ENCODE results near the gene CCDC116.

DNA sequence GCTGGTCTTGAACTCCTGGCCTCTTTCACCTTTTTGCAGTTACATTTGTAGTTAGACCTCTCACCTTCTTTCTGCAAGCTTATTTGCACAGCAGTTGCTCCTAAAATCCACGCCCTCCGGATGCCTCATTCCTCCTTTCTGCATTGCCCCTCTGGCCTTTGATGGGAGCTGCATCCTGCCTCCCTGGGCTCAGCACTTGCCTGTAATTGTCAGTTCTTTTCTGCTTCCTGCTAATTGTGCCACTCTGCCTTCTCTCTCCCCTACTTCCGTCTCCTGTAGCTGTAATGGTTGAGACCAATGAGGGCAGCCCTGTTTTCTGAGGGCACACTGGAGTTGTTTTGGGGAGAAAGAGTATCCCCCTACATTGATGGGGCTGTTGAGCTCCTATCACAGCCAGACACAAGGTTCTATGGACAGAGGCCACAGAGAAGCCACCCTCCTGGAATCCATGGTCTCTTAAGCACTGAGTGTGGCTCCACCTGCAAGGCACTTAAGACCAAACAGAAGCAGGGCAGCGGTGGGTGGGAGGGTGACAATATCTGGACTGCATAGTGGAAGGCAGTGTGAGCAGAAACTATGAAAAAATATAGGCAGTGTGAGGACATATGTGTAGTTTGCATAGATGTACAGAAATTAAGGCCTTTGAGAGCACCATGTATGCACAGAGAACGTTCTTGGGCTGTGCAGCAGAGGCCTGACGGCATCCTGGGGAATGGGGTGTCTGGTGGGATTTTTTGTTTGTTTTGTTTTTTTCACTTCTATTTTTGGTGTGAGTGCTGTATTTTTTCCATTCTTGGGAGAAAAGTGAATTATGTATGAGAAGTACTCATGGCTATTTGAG is 33.3 kb upstream of the CCDC116 start:
- TF ChIP-seq, protein P1, sequence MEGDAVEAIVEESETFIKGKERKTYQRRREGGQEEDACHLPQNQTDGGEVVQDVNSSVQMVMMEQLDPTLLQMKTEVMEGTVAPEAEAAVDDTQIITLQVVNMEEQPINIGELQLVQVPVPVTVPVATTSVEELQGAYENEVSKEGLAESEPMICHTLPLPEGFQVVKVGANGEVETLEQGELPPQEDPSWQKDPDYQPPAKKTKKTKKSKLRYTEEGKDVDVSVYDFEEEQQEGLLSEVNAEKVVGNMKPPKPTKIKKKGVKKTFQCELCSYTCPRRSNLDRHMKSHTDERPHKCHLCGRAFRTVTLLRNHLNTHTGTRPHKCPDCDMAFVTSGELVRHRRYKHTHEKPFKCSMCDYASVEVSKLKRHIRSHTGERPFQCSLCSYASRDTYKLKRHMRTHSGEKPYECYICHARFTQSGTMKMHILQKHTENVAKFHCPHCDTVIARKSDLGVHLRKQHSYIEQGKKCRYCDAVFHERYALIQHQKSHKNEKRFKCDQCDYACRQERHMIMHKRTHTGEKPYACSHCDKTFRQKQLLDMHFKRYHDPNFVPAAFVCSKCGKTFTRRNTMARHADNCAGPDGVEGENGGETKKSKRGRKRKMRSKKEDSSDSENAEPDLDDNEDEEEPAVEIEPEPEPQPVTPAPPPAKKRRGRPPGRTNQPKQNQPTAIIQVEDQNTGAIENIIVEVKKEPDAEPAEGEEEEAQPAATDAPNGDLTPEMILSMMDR (IDR thresholded peaks at IDR 0.05 in 4 of 5, conservative IDR thresholded peaks at IDR 0.05 in 1 of 5) = no peak
- no peak for TF ChIP-seq POLR2A (IDR thresholded peaks at IDR 0.05)

Measured in gastrocnemius medialis (tissue), 4 donors.